ENCODE results near the gene UGT1A4. TPM values are rescaled to one million over a fixed set of nuclear protein-coding genes. Genes with fewer than 3 reads are reported as not detected.

Gene UGT1A4
- not detected in 2 replicates for total RNA-seq

GRCh38 chr2:233718552-233718951 is at the start of gene UGT1A4:
UGT1A4 (plus strand) TSS chr2:233718736; CDS start chr2:233718821, 85 bp downstream.

GRCh38 chr2:233671290-233672161 is 47.0 kb upstream of the UGT1A4 start, which contains the start of gene UGT1A9:
UGT1A9 (plus strand) TSS chr2:233671898; CDS start chr2:233671935, 37 bp downstream.

GRCh38 chr2:233681521-233682099 is 36.9 kb upstream of the UGT1A4 start, which contains the start of gene UGT1A7:
UGT1A7 (plus strand) TSS chr2:233681901; CDS start chr2:233681938, 37 bp downstream.

GRCh38 chr2:233692648-233693047 is 25.9 kb upstream of the UGT1A4 start, which contains the start of gene UGT1A6:
UGT1A6 (plus strand) TSS chr2:233692890; CDS start chr2:233693005, 115 bp downstream.

GRCh38 chr2:233712611-233713261 is 5.8 kb upstream of the UGT1A4 start, which contains the start of gene UGT1A5:
UGT1A5 (plus strand) TSS chr2:233712907; CDS start chr2:233712992, 85 bp downstream.

GRCh38 chr2:233728723-233729301 is 10.3 kb downstream of the UGT1A4 start, which contains the start of gene UGT1A3:
UGT1A3 (plus strand) TSS chr2:233729042; CDS start chr2:233729127, 85 bp downstream.

DNA sequence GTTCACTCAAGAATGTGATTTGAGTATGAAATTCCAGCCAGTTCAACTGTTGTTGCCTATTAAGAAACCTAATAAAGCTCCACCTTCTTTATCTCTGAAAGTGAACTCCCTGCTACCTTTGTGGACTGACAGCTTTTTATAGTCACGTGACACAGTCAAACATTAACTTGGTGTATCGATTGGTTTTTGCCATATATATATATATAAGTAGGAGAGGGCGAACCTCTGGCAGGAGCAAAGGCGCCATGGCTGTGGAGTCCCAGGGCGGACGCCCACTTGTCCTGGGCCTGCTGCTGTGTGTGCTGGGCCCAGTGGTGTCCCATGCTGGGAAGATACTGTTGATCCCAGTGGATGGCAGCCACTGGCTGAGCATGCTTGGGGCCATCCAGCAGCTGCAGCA is 41.5 kb downstream of the UGT1A4 start, which contains the start of gene UGT1A1:
UGT1A1 (plus strand) TSS at position 228 of the 400 bp plus-strand sequence; CDS start at position 246, 18 bp downstream.

DNA sequence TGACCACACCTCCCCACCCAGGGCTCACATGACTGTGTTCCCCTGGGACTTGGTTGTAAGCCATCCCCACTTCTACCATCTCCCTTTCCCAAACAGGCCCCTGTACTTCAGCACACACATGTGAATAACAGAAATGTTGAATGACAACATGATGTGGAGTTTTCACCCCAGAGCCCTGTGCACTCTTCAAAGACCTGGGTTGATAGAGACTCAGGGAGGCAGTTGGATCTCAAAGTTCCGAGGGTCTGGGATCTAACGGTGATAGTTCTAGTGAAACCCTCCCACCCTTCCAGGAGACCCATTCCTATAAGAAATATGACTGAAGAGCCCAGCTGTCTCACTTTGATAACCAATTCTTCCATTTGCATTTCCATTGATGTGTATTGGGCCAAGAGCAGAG is 59.5 kb downstream of the UGT1A4 start, which contains the start of gene MROH2A:
MROH2A (plus strand) TSS at position 301 of the 400 bp plus-strand sequence. CDS start 1,029 bp downstream, outside the sequence.

Other genes starting within 250 kb of the UGT1A4 start
- gene USP40, start 152.0 kb upstream of the UGT1A4 start, total RNA-seq: 21.6 and 27.2 TPM in 2 replicates
- not detected in 2 replicates for gene UGT1A8, start 101.1 kb upstream of the UGT1A4 start, total RNA-seq
- gene UGT1A10, start 82.3 kb upstream of the UGT1A4 start, total RNA-seq: not detected in 2 replicates
- gene UGT1A9, start 46.8 kb upstream of the UGT1A4 start, total RNA-seq: not detected in 2 replicates
- under 0.01 TPM in 1 of 2 replicates, not detected in the other for gene UGT1A7, start 36.8 kb upstream of the UGT1A4 start, total RNA-seq
- gene UGT1A6, start 25.8 kb upstream of the UGT1A4 start, total RNA-seq: not detected in 2 replicates
- gene UGT1A5, start 5.8 kb upstream of the UGT1A4 start, total RNA-seq: not detected in 2 replicates
- not detected in 2 replicates for gene UGT1A3, start 10.3 kb downstream of the UGT1A4 start, total RNA-seq
- not detected in 2 replicates for gene UGT1A1, start 41.5 kb downstream of the UGT1A4 start, total RNA-seq
- not detected in 2 replicates for gene MROH2A, start 59.6 kb downstream of the UGT1A4 start, total RNA-seq
- gene HJURP, start 135.8 kb downstream of the UGT1A4 start, total RNA-seq: 2.1 and 2.3 TPM in 2 replicates
- gene TRPM8, start 198.6 kb downstream of the UGT1A4 start, total RNA-seq: not detected in 2 replicates